Fibroblast of the conjunctiva (primary cell): ENCODE measurements around the gene FBXO5.
"Not testable (repeated sequence)": the region's sequence is repeated elsewhere in the genome, so short reads cannot be mapped to it uniquely, and the experiment has no call there.

Experiments used
- DNase-seq: peaks from one replicate; pipeline ENCODE4 v3.0.0-alpha.2; 2010; ENCODE audit warnings: low read depth

FBXO5 gene, protein sequence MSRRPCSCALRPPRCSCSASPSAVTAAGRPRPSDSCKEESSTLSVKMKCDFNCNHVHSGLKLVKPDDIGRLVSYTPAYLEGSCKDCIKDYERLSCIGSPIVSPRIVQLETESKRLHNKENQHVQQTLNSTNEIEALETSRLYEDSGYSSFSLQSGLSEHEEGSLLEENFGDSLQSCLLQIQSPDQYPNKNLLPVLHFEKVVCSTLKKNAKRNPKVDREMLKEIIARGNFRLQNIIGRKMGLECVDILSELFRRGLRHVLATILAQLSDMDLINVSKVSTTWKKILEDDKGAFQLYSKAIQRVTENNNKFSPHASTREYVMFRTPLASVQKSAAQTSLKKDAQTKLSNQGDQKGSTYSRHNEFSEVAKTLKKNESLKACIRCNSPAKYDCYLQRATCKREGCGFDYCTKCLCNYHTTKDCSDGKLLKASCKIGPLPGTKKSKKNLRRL

DNA sequence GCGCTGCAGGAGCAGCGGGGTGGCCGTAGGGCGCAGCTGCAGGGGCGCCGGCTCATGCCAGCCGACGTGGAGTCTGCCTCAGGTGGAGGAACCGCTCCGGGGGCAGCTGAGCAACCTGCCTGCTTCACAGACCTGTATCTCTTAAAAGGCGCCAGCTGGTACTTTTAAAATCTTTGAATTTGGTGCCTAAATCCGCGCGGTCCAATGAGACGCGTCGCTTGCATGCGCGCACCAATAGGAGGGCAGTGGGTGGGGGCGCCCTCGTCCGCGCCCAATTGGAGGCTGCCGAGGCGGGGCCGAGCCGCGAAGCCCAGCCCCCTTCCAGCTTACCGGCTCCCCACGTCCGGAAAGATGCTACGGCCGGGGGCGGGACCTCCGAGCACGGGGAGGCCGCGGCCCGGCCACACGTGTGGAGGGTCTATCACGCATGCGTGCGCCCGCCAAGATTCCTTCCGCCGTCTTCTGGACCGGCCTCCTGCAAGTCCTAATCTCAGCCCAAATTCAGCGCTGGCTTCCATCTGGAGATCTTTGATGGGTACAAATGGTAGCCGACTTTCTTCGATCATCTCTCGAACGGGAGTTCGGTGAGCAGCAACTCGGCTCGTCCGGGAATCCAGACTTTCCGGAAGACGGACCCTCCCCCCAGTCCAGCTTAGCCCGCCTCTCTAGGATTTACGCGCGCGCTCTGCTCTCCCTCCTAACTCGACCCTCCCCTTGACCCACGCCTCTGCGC is at the start of gene FBXO5:
Gene FBXO5 (minus strand): TSS at position 138 of the 733 bp plus-strand sequence. CDS start 82 bp downstream, at position 56.
- DNase-seq = peak; percentile 98

- DNase-seq = peak; percentile 71
Measured at GRCh38 chr6:153032255-153032882, 49.5 kb upstream of the FBXO5 start.

DNA sequence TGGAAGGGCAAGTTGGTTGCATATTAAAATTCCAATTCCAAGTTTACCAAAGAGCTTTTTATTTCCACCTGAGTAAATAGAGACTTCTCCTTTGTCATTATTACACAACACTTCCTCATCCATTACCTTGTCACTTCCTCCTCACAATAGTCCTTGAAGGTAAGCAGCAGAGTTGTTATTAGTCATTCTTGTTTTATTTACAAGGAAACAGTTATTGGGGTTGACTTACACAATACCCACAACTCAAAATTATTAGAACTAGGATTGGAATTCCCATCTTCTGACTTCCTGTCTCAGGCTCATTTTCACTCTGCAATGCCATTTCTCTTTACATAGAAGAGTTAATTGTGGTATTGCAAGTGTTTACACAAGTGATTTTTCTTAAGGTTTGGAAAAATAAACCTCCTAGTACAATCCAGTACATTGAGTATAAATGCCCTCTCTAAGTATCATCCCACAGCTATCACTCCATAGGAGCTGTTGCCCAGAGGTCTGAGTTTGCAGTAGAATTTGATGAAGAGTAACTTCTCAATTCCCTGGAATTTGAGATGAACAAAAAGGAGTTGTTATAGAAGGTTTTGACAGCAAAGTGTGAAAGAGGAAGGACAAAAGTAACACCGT is 48.6 kb upstream of the FBXO5 start:
- DNase-seq = no peak

DNA sequence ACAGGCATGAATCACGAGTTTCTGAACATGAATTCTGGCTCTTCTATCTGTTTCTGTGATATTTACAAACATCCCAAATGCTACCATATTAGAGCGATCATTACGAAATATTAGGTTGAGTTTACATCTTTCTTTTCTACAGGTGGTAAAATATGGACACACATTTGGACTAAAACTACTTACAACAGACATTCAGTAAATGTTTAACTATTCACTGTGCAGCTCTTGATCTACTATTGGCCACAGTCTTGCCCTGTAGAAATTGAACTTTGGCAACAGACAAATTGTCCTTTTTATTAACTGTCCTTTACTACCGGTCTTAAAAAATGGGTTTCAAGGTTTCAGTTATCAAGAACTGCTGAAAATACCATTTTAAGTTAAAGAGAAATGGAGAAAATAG is 46.1 kb upstream of the FBXO5 start:
- no peak for DNase-seq

DNA sequence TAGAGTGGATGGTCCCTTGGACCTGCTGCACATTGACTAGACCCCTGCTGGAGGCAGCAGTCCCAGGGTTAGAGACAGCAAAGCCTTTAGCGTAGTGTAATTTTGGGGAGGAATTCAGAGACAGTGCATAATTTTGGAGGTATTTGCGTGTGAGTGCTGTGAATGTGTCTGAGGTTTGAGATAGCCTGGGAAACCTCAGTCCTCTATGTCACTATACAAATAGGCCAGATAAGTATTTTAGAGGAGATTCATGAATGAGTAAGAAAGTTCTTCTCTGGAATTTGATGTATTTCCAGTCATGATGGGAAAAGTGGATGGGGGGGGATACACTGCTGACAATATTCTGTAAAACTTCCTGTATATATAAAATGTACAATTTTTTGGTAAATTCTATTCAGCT is 45.4 kb upstream of the FBXO5 start:
- DNase-seq = no peak

DNA sequence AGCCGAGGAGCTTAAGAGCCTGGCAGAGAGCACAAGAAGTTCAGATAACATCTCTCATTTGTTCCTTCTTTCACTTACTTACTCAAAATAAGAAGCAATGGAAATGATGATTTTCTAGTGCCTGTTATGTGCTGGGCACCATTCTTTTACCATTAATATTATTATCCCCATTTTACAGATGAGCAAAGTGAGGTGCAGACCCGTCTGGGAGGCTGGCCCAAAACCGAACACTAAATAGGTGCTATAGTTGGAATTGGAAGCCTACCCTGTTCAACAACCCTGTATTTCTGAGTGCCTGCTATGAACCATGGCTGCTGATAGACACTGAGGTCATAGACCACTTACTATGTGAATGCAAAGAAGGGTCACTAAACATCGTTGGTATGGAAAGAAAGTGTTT is 44.6 kb upstream of the FBXO5 start:
- no peak for DNase-seq

- DNase-seq = no peak
Measured at GRCh38 chr6:153024709-153025017, 41.8 kb upstream of the FBXO5 start.

GRCh38 chr6:153023977-153024708 is 41.3 kb upstream of the FBXO5 start:
- peak; percentile 45 for DNase-seq

- DNase-seq = no peak
Measured at GRCh38 chr6:153018355-153018754, 35.5 kb upstream of the FBXO5 start.

DNA sequence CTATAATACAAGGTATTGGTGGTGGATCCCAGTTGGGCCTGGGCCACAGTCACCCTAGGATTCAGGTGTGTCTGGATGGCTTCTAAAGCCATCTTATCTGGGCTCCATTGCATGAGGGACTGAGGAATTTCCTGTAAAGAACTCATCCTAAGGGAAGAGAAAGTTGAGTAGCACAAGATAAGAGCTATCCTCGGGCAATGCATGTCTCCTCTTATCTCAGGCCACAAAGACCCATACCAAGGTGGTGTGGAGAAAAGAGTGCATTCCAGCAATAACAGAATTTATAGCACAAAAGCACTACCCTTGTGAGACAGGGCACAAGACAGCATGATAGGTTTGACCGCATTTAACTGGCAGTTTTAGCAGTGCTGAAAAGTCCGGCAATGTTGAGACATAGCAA is 34.0 kb upstream of the FBXO5 start:
- DNase-seq = no peak

DNA sequence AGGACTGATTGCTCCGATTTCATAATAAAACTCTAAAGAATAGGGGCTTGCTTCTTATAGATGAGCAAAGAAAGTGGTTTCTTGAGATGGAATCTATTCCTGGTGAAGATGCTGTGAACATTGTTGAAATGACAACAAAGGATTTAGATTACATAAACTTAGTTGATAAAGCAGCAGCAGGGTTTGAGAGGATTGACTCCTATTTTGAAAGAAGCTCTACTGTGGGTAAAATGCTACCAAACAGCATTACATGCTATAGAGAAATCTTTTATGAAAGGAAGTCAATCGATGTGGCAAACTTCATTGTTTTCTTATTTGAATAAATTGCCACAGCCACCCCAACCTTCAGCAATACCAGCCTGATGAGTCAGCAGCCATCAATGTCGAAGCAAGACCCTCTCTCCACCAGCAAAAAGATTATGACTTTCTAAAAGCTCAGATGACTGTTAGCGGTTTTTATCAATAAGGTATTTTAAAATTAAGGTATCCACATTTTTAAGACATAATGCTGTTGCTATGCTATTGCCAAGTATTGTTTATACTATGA is 32.3 kb upstream of the FBXO5 start:
- no peak for DNase-seq

- no peak for DNase-seq
Measured at GRCh38 chr6:153013438-153013837, 30.6 kb upstream of the FBXO5 start.

- no peak for DNase-seq
Measured at GRCh38 chr6:153012856-153013255, 30.0 kb upstream of the FBXO5 start.

GRCh38 chr6:153003366-153003690 is 20.5 kb upstream of the FBXO5 start:
- DNase-seq = no peak

GRCh38 chr6:153002613-153003365 is 19.9 kb upstream of the FBXO5 start, which contains the start of gene MTRF1L:
Gene MTRF1L, minus strand, starts transcription at chr6:153002709. Its CDS starts 24 bp downstream, at chr6:153002685.
- DNase-seq = peak; percentile 87

GRCh38 chr6:153001767-153002612 is 19.1 kb upstream of the FBXO5 start:
- DNase-seq = no peak

- DNase-seq = not testable (repeated sequence)
Measured at GRCh38 chr6:153000790-153001189, 17.9 kb upstream of the FBXO5 start.

- DNase-seq = no peak
Measured at GRCh38 chr6:153000243-153000642, 17.4 kb upstream of the FBXO5 start.

DNA sequence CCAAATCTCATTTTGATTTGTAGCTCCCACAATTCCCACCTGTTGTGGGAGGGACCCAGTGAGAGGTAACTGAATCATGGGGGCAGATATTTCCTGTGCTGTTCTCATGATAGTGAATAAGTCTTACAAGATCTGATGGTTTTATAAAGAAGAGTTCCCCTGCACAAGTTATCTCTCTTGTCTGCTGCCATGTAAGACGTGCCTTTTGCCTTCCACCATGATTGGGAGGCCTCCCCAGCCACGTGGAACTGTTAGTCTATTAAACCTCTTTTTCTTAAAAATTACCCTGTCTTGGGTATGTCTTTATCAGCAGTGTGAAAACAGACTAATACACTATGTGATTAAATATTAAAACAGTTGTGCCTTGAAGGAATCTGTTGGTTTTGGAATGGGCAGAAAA is 16.7 kb upstream of the FBXO5 start:
- DNase-seq = not testable (repeated sequence)

DNA sequence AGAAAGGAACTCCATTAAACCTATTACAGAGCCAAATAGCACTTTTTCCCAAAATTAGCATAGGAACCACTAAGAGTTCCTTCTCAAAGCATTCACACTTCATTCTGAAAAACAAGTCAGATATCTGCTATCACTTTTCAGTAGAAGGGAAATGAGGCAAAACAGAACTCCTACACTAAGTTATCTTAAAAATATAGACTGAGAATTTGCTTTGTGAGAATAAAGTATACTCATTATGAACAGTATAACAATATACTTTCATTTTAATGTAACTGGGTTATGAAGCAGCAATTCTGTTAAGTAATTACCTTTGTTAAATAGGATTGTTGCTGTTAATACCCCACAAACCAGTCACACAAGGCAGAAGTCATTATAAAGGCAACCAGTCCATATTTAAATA is 11.0 kb upstream of the FBXO5 start:
- DNase-seq = no peak
